CD4-positive, alpha-beta T cell (primary cell): ENCODE measurements around the gene GGA2. TPM values are rescaled to one million over a fixed set of nuclear protein-coding genes. Genes with fewer than 3 reads are reported as not detected.

ENCODE experiments used
- ATAC-seq: fragments of 200-7000 bp; cut with Tn5 transposase; one replicate; pipeline ENCODE4 v1.10.0; 2022; ENCODE audit warnings: mild to moderate bottlenecking; ENCODE audit not compliant: poor library complexity
- CTCF ChIA-PET: fragments of 350-600 bp; sonication (Branson Sonifier 250); formaldehyde crosslinking; loops from one replicate; lab custom pipeline; 2021; ENCODE audit warnings: antibody characterized with exemption, inconsistent platforms; lab: Charles Lee
- POLR2A ChIA-PET: fragments of 350-600 bp; sonication (Branson Sonifier 250); formaldehyde crosslinking; loops from one replicate; lab custom pipeline; 2021; ENCODE audit warnings: antibody characterized with exemption, inconsistent platforms; lab: Charles Lee
- DNase-seq, 14 experiments: peaks; one replicate each; pipeline ENCODE4 v3.0.0-alpha.2; 2013 to 2020; ENCODE audit warnings: mixed read lengths in 2 of 14
- H3K27ac ChIP-seq, 2 donors: one replicate each; pipeline versions ENCODE4 v1.5.1 to v1.7.0; 2013; ENCODE audit warnings: low read length in 2 of 2, low read depth in 1 of 2, mild to moderate bottlenecking in 1 of 2
- H3K27me3 ChIP-seq, 2 experiments: 1 replicate in 1 of 2; 2 replicates in 1 of 2; pipeline versions ENCODE4 v1.6.1 to v1.7.0; 2013; ENCODE audit warnings: low read length in 2 of 2, control low read depth in 1 of 2, mild to moderate bottlenecking in 1 of 2, moderate library complexity in 1 of 2; ENCODE audit not compliant: insufficient read depth in 2 of 2, control insufficient read depth in 1 of 2
- H3K36me3 ChIP-seq: one replicate; pipeline ENCODE4 v1.6.1; 2013; ENCODE audit warnings: low read length, control low read depth; ENCODE audit not compliant: insufficient read depth
- H3K4me1 ChIP-seq: one replicate; pipeline ENCODE4 v1.6.1; 2013; ENCODE audit warnings: low read length, control low read depth; ENCODE audit not compliant: insufficient read depth
- H3K4me3 ChIP-seq: one replicate; pipeline ENCODE4 v1.5.1; 2013; ENCODE audit warnings: mild to moderate bottlenecking, low read length, moderate library complexity
- H3K9me3 ChIP-seq, 2 experiments: 1 replicate in 1 of 2; 2 replicates in 1 of 2; pipeline versions ENCODE4 v1.6.1 to v1.7.0; 2013; ENCODE audit warnings: low read length in 2 of 2, mild to moderate bottlenecking in 2 of 2, control low read depth in 1 of 2, moderate library complexity in 1 of 2; ENCODE audit not compliant: control insufficient read depth in 1 of 2, insufficient read depth in 1 of 2
- H3K27ac Mint-ChIP-seq: one replicate; pipeline ENCODE4 v1.8.0; 2020; ENCODE audit warnings: mixed read lengths
- H3K27me3 Mint-ChIP-seq: one replicate; pipeline ENCODE4 v1.8.0; 2021; ENCODE audit warnings: mixed read lengths
- H3K36me3 Mint-ChIP-seq: one replicate; pipeline ENCODE4 v1.8.0; 2021; ENCODE audit warnings: low read depth, mixed read lengths
- H3K4me1 Mint-ChIP-seq: one replicate; pipeline ENCODE4 v1.8.0; 2021; ENCODE audit warnings: low read depth, mixed read lengths
- H3K4me3 Mint-ChIP-seq: one replicate; pipeline ENCODE4 v1.8.0; 2020; ENCODE audit warnings: mild to moderate bottlenecking, mixed read lengths
- H3K9me3 Mint-ChIP-seq: one replicate; pipeline ENCODE4 v1.8.0; 2020; ENCODE audit warnings: mixed read lengths
- intact Hi-C, 2 experiments: fragments of 100-400 bp; cut with DNase I in 1 of 2; cut with micrococcal nuclease in 1 of 2; formaldehyde crosslinking; loops; one replicate each; pipeline versions ENCODE4 v1.15.1 to v1.9.0; 2023 to 2025; cut with DNase I, micrococcal nuclease
- total RNA-seq, 174 experiments: library from RNA in 2 of 174; stranded (reverse) in 2 of 174; gene quantifications; one replicate each; pipeline ENCODE4 v1.2.3 and lab custom pipeline; 2021 to 2026
- TF ChIP-seq, protein P1 (sequence below): fragments of 200-600 bp; IDR thresholded peaks from one replicate; pipeline ENCODE4 v1.8.0; 2022; ENCODE audit warnings: antibody characterized with exemption, mild to moderate bottlenecking

GGA2 gene
- total RNA-seq, 2 experiments from 2014 or later: 96.5 to 96.9 TPM

DNA sequence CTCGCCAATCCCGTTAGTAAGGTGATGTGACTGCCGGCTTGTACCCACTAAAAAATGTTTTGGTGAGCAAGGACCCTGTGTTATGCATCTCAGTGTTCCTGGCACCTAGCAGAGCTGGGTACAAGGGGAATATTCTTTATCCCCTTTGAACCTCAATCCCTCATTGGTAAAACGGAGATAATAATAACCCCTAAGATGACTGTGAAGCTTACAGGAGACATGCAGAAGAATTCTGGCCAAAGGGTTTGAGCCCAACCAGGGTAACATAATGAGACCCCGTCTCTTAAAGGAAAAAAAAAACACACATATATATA, 896 bp downstream of the GGA2 start:
- ChIA-PET CTCF (interaction anchor here (1.1 to 2.0 kb wide), 3 partner anchors 48 to 87 kb away, joined by 3 to 5 read pairs (median 5); partner anchors contain the start of genes EARS2 and UBFD1), POLR2A (interaction anchor here (0.8 to 2.3 kb wide), 3 partner anchors 13 to 132 kb away, joined by 3 to 17 read pairs (median 3); partner anchors contain the start of genes DCTN5, EARS2, PALB2 and UBFD1)
- Histone ChIP-seq H3K27me3 (no peaks in the 10 kb centered on the region), H3K9me3 (no peaks in the 10 kb centered on the region), H3K4me3 (peak overlapping the region; percentile 66), H3K36me3 (no peaks in the 10 kb centered on the region), H3K27ac (no peak overlapping the region), H3K4me1 (peaks cover 64% of the 10 kb centered on the region)
- intact Hi-C loops: loop anchor here (5.0 to 10.0 kb wide), 2 partner anchors 55 to 57 kb away; partner anchors contain the start of gene COG7 (in 2 of the 2)
- DNase-seq: no peak
- no peaks in the 10 kb centered on the region for H3K27me3 Mint-ChIP-seq
- TF ChIP-seq, protein P1, sequence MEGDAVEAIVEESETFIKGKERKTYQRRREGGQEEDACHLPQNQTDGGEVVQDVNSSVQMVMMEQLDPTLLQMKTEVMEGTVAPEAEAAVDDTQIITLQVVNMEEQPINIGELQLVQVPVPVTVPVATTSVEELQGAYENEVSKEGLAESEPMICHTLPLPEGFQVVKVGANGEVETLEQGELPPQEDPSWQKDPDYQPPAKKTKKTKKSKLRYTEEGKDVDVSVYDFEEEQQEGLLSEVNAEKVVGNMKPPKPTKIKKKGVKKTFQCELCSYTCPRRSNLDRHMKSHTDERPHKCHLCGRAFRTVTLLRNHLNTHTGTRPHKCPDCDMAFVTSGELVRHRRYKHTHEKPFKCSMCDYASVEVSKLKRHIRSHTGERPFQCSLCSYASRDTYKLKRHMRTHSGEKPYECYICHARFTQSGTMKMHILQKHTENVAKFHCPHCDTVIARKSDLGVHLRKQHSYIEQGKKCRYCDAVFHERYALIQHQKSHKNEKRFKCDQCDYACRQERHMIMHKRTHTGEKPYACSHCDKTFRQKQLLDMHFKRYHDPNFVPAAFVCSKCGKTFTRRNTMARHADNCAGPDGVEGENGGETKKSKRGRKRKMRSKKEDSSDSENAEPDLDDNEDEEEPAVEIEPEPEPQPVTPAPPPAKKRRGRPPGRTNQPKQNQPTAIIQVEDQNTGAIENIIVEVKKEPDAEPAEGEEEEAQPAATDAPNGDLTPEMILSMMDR: no peak
- peaks cover 5% of the 10 kb centered on the region for H3K36me3 Mint-ChIP-seq
- H3K4me3 Mint-ChIP-seq: peak overlapping the region; percentile 99
- H3K4me1 Mint-ChIP-seq: peaks cover 58% of the 10 kb centered on the region
- no peaks in the 10 kb centered on the region for H3K9me3 Mint-ChIP-seq
- ATAC-seq: no peak
- peak overlapping the region; percentile 84 for H3K27ac Mint-ChIP-seq

DNA sequence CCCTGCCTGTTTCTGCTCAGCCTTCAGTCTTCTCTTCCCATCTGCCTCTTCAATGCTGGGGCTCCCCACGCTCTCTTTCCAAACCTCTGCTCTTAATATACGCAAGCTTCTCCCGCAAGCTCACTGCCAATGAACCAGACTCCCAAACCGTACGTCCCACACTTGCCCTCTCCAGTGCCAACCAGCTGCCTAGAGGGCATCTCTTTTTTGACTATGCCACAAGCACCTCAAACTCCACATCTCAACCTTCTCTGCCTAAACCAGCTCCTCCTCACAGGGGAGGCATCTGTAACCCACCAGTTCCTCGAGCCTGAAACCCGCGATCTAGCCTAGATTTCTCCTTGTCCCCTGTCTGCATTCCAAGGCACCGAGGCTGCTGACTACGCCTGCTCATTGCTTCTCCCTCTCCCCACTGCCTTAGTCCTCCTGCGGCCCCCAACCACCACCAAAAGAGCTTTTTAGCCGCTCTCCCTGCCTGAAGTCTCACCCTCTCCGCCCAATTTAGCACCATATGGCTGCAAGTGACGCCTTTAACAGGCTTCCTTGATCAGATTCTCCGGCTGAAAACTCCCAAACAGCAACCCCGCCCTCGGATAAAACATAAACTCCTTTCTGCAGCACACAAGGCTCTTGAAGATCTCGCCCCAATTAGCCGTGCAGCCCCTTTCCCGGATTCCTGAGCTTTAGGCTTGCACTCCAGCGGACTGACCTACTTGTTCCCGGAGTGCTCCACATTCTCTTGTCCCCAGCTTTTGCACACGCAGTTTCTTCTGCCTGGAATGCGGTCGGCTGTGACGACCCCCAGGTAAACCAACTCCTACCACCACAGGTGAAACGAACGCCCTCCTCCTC, 1.5 kb downstream of the GGA2 start:
- H3K4me3 Mint-ChIP-seq: peak overlapping the region; percentile 99
- Histone ChIP-seq H3K9me3 (no peaks in the 10 kb centered on the region), H3K4me3 (peak overlapping the region; percentile 66), H3K27ac (no peak overlapping the region), H3K4me1 (peaks cover 64% of the 10 kb centered on the region), H3K27me3 (no peaks in the 10 kb centered on the region), H3K36me3 (no peaks in the 10 kb centered on the region)
- POLR2A ChIA-PET: no interaction called here
- ATAC-seq (no peak), DNase-seq (no peak)
- H3K9me3 Mint-ChIP-seq: no peaks in the 10 kb centered on the region
- CTCF ChIA-PET: interaction anchor here (1.1 to 2.0 kb wide), 2 partner anchors 75 to 88 kb away, joined by 3 to 5 read pairs; no protein-coding TSS in a partner anchor
- TF ChIP-seq, protein P1: no peak
- peaks cover 58% of the 10 kb centered on the region for H3K4me1 Mint-ChIP-seq
- no peaks in the 10 kb centered on the region for H3K27me3 Mint-ChIP-seq
- H3K27ac Mint-ChIP-seq: peak overlapping the region; percentile 84
- intact Hi-C loops: loop anchor here (5.0 to 10.0 kb wide), 2 partner anchors 54 to 57 kb away; partner anchors contain the start of gene COG7 (in 2 of the 2)
- peaks cover 5% of the 10 kb centered on the region for H3K36me3 Mint-ChIP-seq

DNA sequence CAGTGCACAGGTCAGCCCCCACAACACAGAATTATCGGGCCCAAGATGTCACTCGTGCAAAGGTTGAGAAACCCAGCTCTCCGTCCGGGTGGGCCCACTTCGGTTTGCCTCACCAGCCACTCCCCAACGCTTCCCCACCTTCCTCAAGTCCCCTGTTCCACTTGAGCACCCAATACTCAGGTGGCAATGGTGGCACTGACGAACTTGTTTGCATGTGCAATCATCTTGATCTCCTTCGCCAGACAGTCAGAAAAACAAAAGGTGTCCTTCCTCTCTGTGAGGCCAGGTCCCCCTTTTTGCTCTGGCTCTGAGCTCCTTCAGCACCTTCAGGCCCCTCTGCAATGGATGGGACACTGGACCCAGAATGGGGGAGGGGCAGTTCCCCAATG, 3.7 kb downstream of the GGA2 start:
- peaks cover 10% of the 10 kb centered on the region for H3K36me3 Mint-ChIP-seq
- no peak overlapping the region for H3K27ac ChIP-seq
- no peaks in the 10 kb centered on the region for H3K9me3 Mint-ChIP-seq
- ChIA-PET CTCF (interaction anchor here (1.5 to 1.7 kb wide), 2 partner anchors 71 to 72 kb away, joined by 3 to 4 read pairs; no protein-coding TSS in a partner anchor), POLR2A (no interaction called here)
- H3K27me3 Mint-ChIP-seq: no peaks in the 10 kb centered on the region
- no peak for DNase-seq
- H3K27ac Mint-ChIP-seq: peak overlapping the region; percentile 37
- ATAC-seq: no peak
- H3K4me1 Mint-ChIP-seq: peaks cover 77% of the 10 kb centered on the region
- peaks cover 65% of the 10 kb centered on the region for H3K4me1 ChIP-seq
- H3K4me3 ChIP-seq: no peak overlapping the region
- TF ChIP-seq, protein P1: no peak
- no peaks in the 10 kb centered on the region for H3K9me3 ChIP-seq
- H3K4me3 Mint-ChIP-seq: peak overlapping the region; percentile 32
- intact Hi-C loops: loop anchor here (5.0 to 10.0 kb wide), 2 partner anchors 52 to 54 kb away; partner anchors contain the start of gene COG7 (in 2 of the 2)
- H3K27me3 ChIP-seq: no peaks in the 10 kb centered on the region
- H3K36me3 ChIP-seq: peaks cover 7% of the 10 kb centered on the region
